ENCODE measurements around the gene OPN5. TPM values are rescaled to one million over a fixed set of nuclear protein-coding genes. Genes with fewer than 3 reads are reported as not detected.

The OPN5 gene
- total RNA-seq, 1 donor from 2014 or later, result not detected

- no peak overlapping the region for H3K27ac ChIP-seq
- intact Hi-C loops (cut with DNase I), result no loop called here
- H3K4me1 ChIP-seq, result no peaks in the 10 kb centered on the region
- TF ChIP-seq CTCF (IDR thresholded peaks at IDR 0.05) (no peak), POLR2AphosphoS5 (IDR thresholded peaks at IDR 0.05; ENCODE audit: insufficient read depth in 1 of 2, low read depth in 1 of 2) (no peak), POLR2A (IDR thresholded peaks at IDR 0.05) (no peak)
- DNase-seq (ENCODE audit: extremely low spot score in 2 of 2), result no peak
- H3K9me3 ChIP-seq, result no peaks in the 10 kb centered on the region
- H3K27me3 ChIP-seq, result no peaks in the 10 kb centered on the region
- no peaks in the 10 kb centered on the region for H3K36me3 ChIP-seq
- H3K4me3 ChIP-seq, result no peak overlapping the region
Measured at GRCh38 chr6:47752801-47753200, 29.0 kb upstream of the OPN5 start.

- intact Hi-C loops (cut with DNase I), result no loop called here
- no peak overlapping the region for H3K27ac ChIP-seq
- no peak overlapping the region for H3K4me3 ChIP-seq
- DNase-seq (ENCODE audit: extremely low spot score in 2 of 2), result no peak
- H3K27me3 ChIP-seq, result no peaks in the 10 kb centered on the region
- H3K9me3 ChIP-seq, result no peaks in the 10 kb centered on the region
- no peaks in the 10 kb centered on the region for H3K36me3 ChIP-seq
- TF ChIP-seq POLR2AphosphoS5 (IDR thresholded peaks at IDR 0.05; ENCODE audit: insufficient read depth in 1 of 2, low read depth in 1 of 2), result no peak
- TF ChIP-seq POLR2A (IDR thresholded peaks at IDR 0.05), result no peak
- no peak for TF ChIP-seq CTCF (IDR thresholded peaks at IDR 0.05)
- no peaks in the 10 kb centered on the region for H3K4me1 ChIP-seq
Measured at GRCh38 chr6:47759364-47759763, 22.5 kb upstream of the OPN5 start.

- Histone ChIP-seq H3K9me3 (no peaks in the 10 kb centered on the region), H3K4me3 (no peak overlapping the region), H3K36me3 (no peaks in the 10 kb centered on the region), H3K27me3 (no peaks in the 10 kb centered on the region), H3K4me1 (no peaks in the 10 kb centered on the region), H3K27ac (no peak overlapping the region)
- no peak for DNase-seq (ENCODE audit: extremely low spot score in 2 of 2)
- TF ChIP-seq CTCF (IDR thresholded peaks at IDR 0.05) (no peak), POLR2A (IDR thresholded peaks at IDR 0.05) (no peak), POLR2AphosphoS5 (IDR thresholded peaks at IDR 0.05; ENCODE audit: insufficient read depth in 1 of 2, low read depth in 1 of 2) (no peak)
- intact Hi-C loops (cut with DNase I), result no loop called here
Measured at GRCh38 chr6:47762502-47762901, 19.3 kb upstream of the OPN5 start.

GRCh38 chr6:47766445-47766844, 15.4 kb upstream of the OPN5 start:
- Histone ChIP-seq H3K4me1 (no peaks in the 10 kb centered on the region), H3K36me3 (no peaks in the 10 kb centered on the region), H3K9me3 (no peaks in the 10 kb centered on the region), H3K4me3 (no peak overlapping the region), H3K27me3 (no peaks in the 10 kb centered on the region), H3K27ac (no peak overlapping the region)
- TF ChIP-seq POLR2AphosphoS5 (IDR thresholded peaks at IDR 0.05; ENCODE audit: insufficient read depth in 1 of 2, low read depth in 1 of 2) (no peak), CTCF (IDR thresholded peaks at IDR 0.05) (no peak), POLR2A (IDR thresholded peaks at IDR 0.05) (no peak)
- no peak for DNase-seq (ENCODE audit: extremely low spot score in 2 of 2)
- intact Hi-C loops (cut with DNase I), result no loop called here

- H3K27me3 ChIP-seq, result no peaks in the 10 kb centered on the region
- intact Hi-C loops (cut with DNase I), result no loop called here
- H3K36me3 ChIP-seq, result no peaks in the 10 kb centered on the region
- H3K4me3 ChIP-seq, result no peak overlapping the region
- H3K9me3 ChIP-seq, result no peaks in the 10 kb centered on the region
- TF ChIP-seq POLR2AphosphoS5 (IDR thresholded peaks at IDR 0.05; ENCODE audit: insufficient read depth in 1 of 2, low read depth in 1 of 2) (no peak), POLR2A (IDR thresholded peaks at IDR 0.05) (no peak), CTCF (IDR thresholded peaks at IDR 0.05) (no peak)
- no peaks in the 10 kb centered on the region for H3K4me1 ChIP-seq
- no peak overlapping the region for H3K27ac ChIP-seq
- no peak for DNase-seq (ENCODE audit: extremely low spot score in 2 of 2)
Measured at GRCh38 chr6:47767102-47767501, 14.7 kb upstream of the OPN5 start.

All from vagina (tissue), 2 donors.